Measurements from ENCODE around the gene ACSS3.
"Not testable (repeated sequence)": the region's sequence is repeated elsewhere in the genome, so short reads cannot be mapped to it uniquely, and the experiment has no call there.

DNA sequence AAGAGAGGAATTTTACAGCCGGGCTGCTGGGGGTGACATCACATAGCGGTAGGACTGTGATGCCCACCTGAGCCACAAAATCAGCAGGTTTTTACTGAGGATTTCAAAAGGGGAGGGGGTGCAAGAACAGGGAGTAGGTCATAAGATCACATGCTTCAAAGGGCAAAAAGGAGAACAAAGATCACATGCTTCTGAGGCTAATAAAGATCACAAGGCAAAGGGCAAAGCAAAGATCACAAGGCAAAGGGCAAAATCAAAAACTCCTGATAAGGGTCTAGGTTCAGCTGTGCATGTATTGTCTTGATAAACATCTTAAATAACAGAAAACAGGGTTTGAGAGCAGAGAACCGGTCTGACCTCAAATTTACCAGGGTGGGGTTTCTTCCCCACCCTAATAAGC lies 41.2 kb downstream of the ACSS3 start:
- TF ChIP-seq, protein P1, sequence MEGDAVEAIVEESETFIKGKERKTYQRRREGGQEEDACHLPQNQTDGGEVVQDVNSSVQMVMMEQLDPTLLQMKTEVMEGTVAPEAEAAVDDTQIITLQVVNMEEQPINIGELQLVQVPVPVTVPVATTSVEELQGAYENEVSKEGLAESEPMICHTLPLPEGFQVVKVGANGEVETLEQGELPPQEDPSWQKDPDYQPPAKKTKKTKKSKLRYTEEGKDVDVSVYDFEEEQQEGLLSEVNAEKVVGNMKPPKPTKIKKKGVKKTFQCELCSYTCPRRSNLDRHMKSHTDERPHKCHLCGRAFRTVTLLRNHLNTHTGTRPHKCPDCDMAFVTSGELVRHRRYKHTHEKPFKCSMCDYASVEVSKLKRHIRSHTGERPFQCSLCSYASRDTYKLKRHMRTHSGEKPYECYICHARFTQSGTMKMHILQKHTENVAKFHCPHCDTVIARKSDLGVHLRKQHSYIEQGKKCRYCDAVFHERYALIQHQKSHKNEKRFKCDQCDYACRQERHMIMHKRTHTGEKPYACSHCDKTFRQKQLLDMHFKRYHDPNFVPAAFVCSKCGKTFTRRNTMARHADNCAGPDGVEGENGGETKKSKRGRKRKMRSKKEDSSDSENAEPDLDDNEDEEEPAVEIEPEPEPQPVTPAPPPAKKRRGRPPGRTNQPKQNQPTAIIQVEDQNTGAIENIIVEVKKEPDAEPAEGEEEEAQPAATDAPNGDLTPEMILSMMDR (conservative IDR thresholded peaks at IDR 0.05; ENCODE audit: low read depth, low read length) = not testable (repeated sequence)
- TF ChIP-seq EZH2 (IDR thresholded peaks at IDR 0.05; ENCODE audit: borderline replicate concordance, low read depth, low read length, poor library complexity, severe bottlenecking) = not testable (repeated sequence)

All from A673 (cell line).